Measurements from ENCODE around the gene LSM14B.
"Not testable (repeated sequence)": the region's sequence is repeated elsewhere in the genome, so short reads cannot be mapped to it uniquely, and the experiment has no call there.

LSM14B gene

GRCh38 chr20:62114894-62115293 is 7.4 kb upstream of the LSM14B start:
- no peak for DNase-seq

DNA sequence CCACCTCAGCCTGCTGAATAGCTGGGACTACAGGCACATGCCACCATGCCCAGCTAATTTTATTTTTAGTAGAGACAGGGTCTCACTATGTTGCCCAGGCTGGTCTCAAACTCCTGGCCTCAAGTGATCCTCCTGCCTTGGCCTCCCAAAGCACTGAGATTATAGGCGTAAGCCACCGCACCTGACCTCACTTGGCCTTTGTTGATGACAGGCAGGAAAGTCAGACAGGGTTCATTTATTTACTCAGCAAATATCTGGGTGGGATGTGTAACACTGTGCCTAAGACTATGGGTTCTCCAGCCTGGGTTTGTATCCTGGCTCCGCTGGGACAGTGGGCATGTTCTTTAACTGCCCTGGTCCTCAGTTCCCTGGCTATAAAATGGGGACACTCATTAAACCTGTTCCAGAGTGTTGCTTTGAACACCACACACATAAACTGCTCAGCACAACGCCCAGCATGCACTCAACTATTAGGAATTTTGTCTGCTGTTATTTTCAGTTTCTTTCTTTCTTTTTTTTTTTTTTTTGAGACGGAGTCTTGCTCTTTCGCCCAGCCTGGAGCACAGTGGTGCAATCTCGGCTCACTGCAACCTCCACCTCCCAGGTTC is 6.4 kb upstream of the LSM14B start:
- DNase-seq, result not testable (repeated sequence)

- DNase-seq, result no peak
These were observed 5.5 kb upstream of the LSM14B start for GRCh38 chr20:62116558-62117361.

DNA sequence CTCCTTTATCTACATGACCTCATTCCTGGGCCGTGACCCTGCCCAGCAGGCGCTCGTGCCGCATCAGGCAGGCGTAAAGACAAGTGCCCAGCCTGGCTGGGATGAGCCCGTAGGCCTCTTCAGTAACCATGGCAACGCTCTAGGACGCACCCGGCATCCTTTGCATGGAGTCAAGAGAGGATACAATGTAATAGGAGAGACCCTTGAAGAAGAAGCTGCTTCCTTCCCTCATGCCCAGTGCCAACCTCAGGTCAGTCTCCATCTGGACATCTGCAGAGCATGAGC is 5.0 kb upstream of the LSM14B start:
- peak; percentile 85 for DNase-seq

- peak; percentile 74 for DNase-seq
These were observed 4.6 kb upstream of the LSM14B start for GRCh38 chr20:62117658-62118057.

- DNase-seq, result peak; percentile 55
These were observed 3.9 kb upstream of the LSM14B start for GRCh38 chr20:62118113-62119043.

DNA sequence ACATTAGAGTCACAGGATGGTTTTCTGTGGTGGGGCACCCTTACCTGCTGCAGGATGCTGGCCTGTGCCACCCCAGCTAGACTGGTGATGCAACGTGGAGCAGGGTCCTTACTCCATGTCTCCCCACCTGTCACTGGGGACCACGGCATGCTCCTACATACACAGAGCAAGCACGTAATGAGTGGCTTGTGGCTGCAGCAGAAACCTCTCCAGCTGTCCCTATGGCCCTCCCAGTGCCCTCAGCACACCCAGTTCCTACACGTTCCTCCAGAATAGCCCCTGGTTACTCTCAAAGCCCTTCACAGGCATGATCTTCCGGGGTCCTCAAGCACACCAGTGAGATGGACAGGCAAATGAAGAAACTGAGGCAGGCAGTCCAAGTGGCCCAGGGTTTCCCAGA is 3.2 kb upstream of the LSM14B start:
- DNase-seq, result no peak

GRCh38 chr20:62119591-62120364 is 2.5 kb upstream of the LSM14B start:
- peak; percentile 26 for DNase-seq

GRCh38 chr20:62120365-62120762 is 1.9 kb upstream of the LSM14B start:
- DNase-seq, result no peak

GRCh38 chr20:62120990-62121775 is 1.1 kb upstream of the LSM14B start:
- peak; percentile 94 for DNase-seq

DNA sequence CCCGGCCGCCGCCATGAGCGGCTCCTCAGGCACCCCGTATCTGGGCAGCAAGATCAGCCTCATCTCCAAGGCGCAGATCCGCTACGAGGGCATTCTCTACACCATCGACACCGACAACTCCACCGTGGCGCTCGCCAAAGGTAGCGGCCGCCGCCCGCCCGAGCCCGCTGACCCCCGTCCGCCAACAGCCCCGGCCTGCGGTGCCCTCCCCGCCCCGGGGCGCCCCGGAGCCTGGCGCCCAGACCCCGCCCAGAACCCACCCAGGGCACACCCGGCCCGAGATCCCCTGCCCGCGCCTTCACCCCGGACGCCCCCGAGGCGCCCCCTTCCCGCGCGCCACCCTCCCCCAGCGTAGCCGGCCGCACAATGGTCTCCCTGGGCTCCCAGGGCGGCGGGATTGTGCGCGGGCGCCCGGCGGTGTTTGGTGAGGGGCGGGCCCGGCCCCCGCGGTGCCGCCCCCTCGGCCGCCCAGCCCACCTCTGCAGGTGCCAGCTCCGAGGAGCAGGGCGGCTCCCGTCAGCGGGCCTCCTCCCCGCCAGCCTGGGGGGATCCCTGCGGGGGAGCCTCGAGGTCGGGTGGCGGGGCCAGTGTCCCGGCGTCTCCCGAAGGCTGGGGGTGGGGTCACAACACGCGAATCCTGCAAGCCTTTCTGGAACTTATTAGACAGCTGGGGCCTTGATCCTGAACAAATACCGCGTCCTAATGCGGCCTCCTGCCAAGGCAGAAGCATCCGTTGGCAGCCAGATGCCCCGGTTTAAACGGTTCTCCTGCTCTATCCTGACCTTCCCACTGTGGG is 577 bp downstream of the LSM14B start:
- DNase-seq, result peak; percentile 82

- no peak for DNase-seq
These were observed 1.3 kb downstream of the LSM14B start for GRCh38 chr20:62123450-62124118.

GRCh38 chr20:62126141-62126540 is 3.9 kb downstream of the LSM14B start:
- DNase-seq, result no peak

- no peak for DNase-seq
These were observed 5.5 kb downstream of the LSM14B start for GRCh38 chr20:62127799-62128198.

GRCh38 chr20:62128502-62128901 is 6.2 kb downstream of the LSM14B start:
- no peak for DNase-seq

DNA sequence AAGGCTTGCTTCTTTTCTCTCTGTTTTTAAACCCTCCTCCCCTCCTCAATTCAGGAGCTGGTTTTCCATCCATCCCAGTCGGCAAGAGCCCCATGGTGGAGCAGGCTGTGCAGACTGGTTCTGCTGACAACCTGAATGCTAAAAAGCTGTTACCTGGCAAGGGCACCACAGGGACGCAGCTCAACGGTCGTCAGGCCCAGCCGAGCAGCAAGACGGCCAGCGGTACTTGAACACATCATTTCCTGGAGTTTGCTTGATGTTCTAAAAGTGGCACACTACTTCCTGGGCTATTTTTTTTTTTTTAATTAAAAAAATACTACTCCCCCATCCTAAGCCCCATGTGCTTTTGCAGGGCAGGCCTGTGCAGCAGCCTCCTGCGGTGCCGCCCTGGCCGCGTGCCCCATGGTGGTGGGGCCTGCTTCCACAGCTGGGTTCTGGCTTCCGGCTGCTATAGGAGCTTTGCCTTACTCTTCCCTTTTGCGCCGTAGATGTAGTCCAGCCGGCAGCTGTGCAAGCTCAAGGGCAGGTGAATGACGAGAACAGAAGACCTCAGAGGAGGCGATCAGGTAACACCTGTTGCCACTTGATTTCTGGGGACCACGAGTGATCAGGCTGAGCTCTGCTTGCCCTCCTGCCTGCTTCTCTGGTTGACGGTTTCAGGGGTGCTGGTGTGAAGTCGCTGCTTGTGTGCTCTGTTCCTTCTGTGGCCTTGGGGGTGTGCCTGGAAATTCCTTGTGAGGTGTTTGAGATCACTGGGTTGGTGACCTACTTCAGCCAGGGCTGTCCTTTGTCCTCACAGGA is 7.7 kb downstream of the LSM14B start:
- peak; percentile 38 for DNase-seq

DNA sequence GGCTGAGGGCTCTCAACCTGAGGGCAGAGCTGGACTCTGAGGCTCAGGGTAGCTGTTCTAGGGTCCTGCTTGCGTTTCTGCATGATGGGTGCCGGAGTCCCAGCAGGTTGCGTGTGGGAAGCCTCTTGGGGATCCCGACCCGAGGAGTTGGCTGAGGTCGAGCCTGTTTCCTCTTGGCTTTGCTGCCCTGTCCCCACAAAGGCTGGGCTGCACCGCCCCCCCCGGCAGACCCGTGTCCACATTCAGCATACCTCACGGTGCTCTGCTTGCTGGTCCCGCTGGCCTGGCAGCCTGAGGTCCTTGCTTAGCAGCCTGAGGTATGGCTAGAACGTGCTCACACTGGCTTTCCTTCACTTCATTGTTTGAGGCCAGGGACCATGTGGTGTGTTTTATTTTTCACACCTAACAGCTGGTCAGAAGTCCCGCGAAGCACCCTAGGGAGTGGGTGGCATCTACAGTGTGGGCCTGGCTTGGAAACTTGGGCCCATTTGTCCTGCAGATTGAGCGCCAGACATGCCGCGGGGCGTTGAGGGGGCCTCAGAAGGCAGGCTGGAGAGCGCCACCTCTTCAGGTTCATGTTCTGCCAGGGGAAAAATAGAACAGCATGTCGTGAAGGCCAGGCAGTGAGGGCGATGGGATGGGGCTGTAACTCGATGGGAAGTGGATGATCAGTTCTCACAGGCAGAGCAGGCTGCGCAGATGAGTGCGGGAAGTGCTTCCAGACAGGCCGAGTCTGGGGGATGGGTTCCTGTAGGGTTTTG is 9.5 kb downstream of the LSM14B start:
- DNase-seq, result no peak

- DNase-seq, result no peak
These were observed 10.1 kb downstream of the LSM14B start for GRCh38 chr20:62132421-62132820.
